CD4-positive, alpha-beta T cell treated with Interleukin-4 for 4 hours (primary cell): ENCODE results near the gene LYZL2.

ENCODE experiments used
- DNase-seq: peaks from one replicate; pipeline ENCODE4 v3.0.0-alpha.2; 2020

Gene LYZL2

DNA sequence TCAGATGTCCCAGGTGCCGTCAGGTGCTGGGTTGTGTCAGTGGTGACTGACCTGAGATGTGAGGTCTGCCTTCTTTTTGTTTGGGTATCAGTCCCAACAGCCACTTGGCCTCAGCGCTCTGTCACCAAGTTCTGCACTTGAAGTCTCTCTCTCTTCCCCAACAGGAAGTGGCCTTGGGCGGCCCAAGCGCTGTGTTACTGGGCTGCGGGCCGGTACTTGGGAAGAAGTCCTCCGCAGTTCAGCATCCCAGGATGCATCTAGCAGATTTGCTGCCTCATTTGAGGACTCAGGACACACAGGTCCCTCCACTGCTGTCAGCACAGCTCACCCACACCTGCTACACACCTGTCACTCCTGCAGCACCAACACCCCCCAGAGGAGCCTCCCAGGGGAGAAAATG lies 40.1 kb downstream of the LYZL2 start:
- no peak for DNase-seq

GRCh38 chr10:30587522-30588031 lies 42.0 kb downstream of the LYZL2 start:
- peak; percentile 5 for DNase-seq

- DNase-seq, result no peak
These were observed 42.7 kb downstream of the LYZL2 start for GRCh38 chr10:30586828-30587227.

DNA sequence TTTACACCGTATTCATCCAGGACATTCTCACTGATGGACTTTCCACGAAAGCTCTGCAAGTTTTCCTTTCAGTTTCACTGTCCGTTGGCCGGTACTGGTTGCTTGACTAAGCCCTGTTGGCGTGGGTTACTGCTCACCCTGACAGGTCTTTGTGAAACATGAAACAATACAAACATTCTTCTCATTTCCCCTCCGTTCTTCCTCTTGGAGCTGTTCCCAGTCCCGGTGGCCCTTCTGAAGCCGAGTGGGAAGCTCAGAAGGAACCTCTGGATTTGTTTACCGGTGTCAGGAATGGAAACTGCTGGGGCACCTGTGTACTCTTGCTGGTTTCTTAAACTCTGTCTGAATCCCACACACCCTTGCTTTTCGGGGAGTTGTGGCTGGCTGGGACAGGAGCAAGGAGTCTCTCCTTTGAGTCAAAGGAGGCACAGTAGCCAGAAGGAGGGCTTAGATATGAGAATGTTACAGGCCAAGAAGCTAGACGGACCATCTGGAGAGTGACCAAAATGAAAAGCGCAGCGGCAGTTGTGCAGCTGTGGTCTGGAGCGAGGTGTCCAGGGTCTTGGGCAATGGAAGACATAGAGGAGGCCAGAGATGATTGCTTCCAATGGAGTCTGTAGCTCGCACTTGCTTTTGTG lies 45.7 kb downstream of the LYZL2 start:
- peak; percentile 5 for DNase-seq

GRCh38 chr10:30581779-30582380 lies 47.7 kb downstream of the LYZL2 start:
- DNase-seq, result peak; percentile 40

DNA sequence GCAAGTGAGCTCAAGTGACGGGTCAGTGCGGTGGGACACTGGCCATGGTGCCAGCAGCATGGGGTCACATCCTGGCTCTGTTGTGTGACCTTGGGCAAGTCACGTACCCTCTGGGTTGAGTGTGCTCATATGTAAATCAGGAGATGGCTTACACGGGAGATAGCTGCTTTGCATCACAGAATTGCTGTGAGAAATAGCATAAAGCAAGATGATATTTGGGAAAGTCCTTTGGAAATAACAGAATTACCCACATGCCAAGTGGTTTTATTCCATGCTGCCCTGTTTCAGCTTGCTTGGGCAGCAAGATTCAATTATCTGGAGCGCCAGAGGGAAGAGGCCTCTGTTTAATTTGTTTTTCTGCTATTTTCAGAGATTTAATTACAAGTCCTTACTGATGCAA lies 48.9 kb downstream of the LYZL2 start:
- DNase-seq, result no peak

- no peak for DNase-seq
These were observed 49.3 kb downstream of the LYZL2 start for GRCh38 chr10:30580241-30580640.

GRCh38 chr10:30579574-30579973 lies 50.0 kb downstream of the LYZL2 start:
- no peak for DNase-seq

GRCh38 chr10:30577048-30577447 lies 52.5 kb downstream of the LYZL2 start:
- DNase-seq, result no peak

- no peak for DNase-seq
These were observed 52.9 kb downstream of the LYZL2 start for GRCh38 chr10:30576641-30577040.

DNA sequence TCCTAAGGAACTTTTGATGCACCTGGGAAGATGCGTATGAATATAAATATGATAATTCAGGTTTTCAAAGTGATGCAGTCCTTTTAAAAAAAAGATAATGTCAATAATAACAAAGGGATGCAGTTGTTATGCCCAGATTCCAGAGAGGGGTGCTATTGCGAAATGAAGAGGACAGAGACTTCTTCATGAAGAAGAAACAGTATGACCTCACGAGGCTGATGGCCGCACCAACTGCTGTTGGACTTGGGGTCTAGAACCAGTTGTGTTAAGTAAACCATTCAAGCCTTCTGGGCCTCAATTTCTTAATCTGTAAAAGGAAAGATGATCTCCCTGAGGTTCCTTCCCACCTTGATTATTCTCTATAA lies 55.1 kb downstream of the LYZL2 start:
- no peak for DNase-seq

- no peak for DNase-seq
These were observed 55.7 kb downstream of the LYZL2 start for GRCh38 chr10:30573721-30574431.

DNA sequence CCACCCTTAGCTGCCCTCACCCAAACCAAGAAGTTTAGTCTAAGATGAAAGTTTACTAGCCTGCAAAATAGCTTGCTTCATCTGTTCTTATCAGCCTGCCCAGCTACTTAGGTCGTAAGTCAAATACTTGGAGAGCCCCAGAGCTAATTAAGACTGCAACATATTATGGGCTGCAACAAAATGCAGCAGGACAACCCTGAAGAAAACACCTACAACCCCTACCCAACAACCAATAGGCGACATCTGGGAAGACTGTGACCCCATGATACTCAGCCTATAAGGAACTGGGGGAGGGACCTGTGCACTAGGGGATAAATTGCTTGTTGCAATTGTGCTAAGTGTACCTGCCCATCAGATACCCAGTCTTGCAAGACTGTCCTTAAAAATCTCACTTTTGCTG lies 64.1 kb downstream of the LYZL2 start:
- DNase-seq, result no peak

DNA sequence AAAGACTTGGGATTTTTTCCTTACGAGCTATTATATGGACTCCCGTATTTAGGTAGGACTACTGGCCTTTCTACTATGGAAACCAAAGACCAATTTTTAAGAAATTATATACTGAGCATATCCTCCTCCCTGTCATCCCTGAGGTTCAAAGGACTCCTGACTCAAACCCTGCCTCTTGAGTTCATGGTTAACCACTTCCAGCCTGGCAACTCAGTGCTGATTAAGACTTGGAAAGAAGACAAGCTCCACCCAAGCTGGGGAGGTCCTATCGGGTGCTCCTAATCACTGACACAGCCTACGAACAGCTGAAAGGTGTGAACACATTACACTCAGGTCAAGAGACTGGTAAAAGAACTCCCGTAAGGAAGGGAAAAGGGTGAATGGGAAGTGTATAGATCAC lies 66.8 kb downstream of the LYZL2 start:
- no peak for DNase-seq
